Caco-2 (cell line): Measurements from ENCODE around the gene PSMD8. TPM values are rescaled to one million over a fixed set of nuclear protein-coding genes. Genes with fewer than 3 reads are reported as not detected.

Experiments used
- BruUV-seq: library from RNA; stranded (reverse); fragments of 400-500 nt; replicated peaks from 2 replicates; lab custom pipeline; 2021; lab: Mats Ljungman, UMichigan
- CTCF ChIA-PET: fragments of 300-600 bp; sonication (Branson Sonifier 250); formaldehyde crosslinking; loops from one replicate; lab custom pipeline; 2022; ENCODE audit warnings: antibody characterized with exemption; lab: Charles Lee
- POLR2A ChIA-PET: fragments of 300-600 bp; sonication (Branson Sonifier 250); formaldehyde crosslinking; loops from one replicate; lab custom pipeline; 2022; ENCODE audit warnings: antibody characterized with exemption; lab: Charles Lee
- DNase-seq, 2 experiments: peaks; one replicate each; pipeline versions ENCODE4 v3.0.0 to v3.0.0-alpha.2; 2020 to 2022
- H3K27me3 ChIP-seq: replicated peaks from 2 replicates; pipeline ENCODE4 v1.6.0; 2011; ENCODE audit warnings: low read length; ENCODE audit not compliant: control insufficient read depth, insufficient read depth
- H3K36me3 ChIP-seq: 2 replicates; pipeline ENCODE4 v1.5.1; 2011; ENCODE audit warnings: low read length; ENCODE audit not compliant: control insufficient read depth, insufficient read depth
- H3K4me1 ChIP-seq: fragments of 250-450 bp; sonication (Bioruptor Pico); 2 replicates; pipeline ENCODE4 v1.5.1; 2020; ENCODE audit warnings: mild to moderate bottlenecking
- H3K4me3 ChIP-seq: 2 replicates; pipeline ENCODE4 v1.5.1; 2011; ENCODE audit warnings: low read depth, mild to moderate bottlenecking, control low read depth, low read length
- H3K9me3 ChIP-seq: fragments of 250-450 bp; sonication (Bioruptor Pico); 2 replicates; pipeline ENCODE4 v1.5.1; 2020; ENCODE audit warnings: mild to moderate bottlenecking, moderate library complexity
- H3K27ac Mint-ChIP-seq: one replicate; pipeline ENCODE4 v1.8.0; 2022; ENCODE audit warnings: mixed read lengths; ENCODE audit not compliant: unreplicated experiment
- H3K27me3 Mint-ChIP-seq: one replicate; pipeline ENCODE4 v1.8.0; 2022; ENCODE audit warnings: mixed read lengths; ENCODE audit not compliant: insufficient read depth, unreplicated experiment
- H3K36me3 Mint-ChIP-seq: one replicate; pipeline ENCODE4 v1.8.0; 2022; ENCODE audit warnings: mild to moderate bottlenecking, mixed read lengths; ENCODE audit not compliant: insufficient read depth, unreplicated experiment
- H3K4me1 Mint-ChIP-seq: one replicate; pipeline ENCODE4 v1.8.0; 2022; ENCODE audit warnings: low read depth, mixed read lengths; ENCODE audit not compliant: unreplicated experiment
- H3K4me3 Mint-ChIP-seq: one replicate; pipeline ENCODE4 v1.8.0; 2022; ENCODE audit warnings: mild to moderate bottlenecking, moderate library complexity, mixed read lengths; ENCODE audit not compliant: unreplicated experiment
- H3K9me3 Mint-ChIP-seq: one replicate; pipeline ENCODE4 v1.8.0; 2022; ENCODE audit warnings: mixed read lengths; ENCODE audit not compliant: unreplicated experiment
- intact Hi-C: fragments of 100-400 bp; cut with micrococcal nuclease; formaldehyde crosslinking; loops from one replicate; pipeline ENCODE4 v1.10.0; 2022; ENCODE audit not compliant: unreplicated experiment
- total RNA-seq: library from RNA; stranded (reverse); gene quantifications from 2 replicates; pipeline ENCODE4 v1.2.3, GENCODE V29; 2022
- TF ChIP-seq, protein P1 (sequence below), 2 experiments: fragments of 200-600 bp in 1 of 2; IDR thresholded peaks; 1 replicate in 1 of 2; 2 replicates in 1 of 2; pipeline versions ENCODE4 v1.5.1 to v1.8.0; 2011 to 2022; ENCODE audit warnings: antibody characterized with exemption in 1 of 2, control low read depth in 1 of 2, inconsistent platforms in 1 of 2, low read depth in 1 of 2, low read length in 1 of 2, mild to moderate bottlenecking in 1 of 2, moderate library complexity in 1 of 2; ENCODE audit not compliant: insufficient read depth in 1 of 2, severe bottlenecking in 1 of 2, unreplicated experiment in 1 of 2

Gene PSMD8
- total RNA-seq, 1 experiment from 2014 or later = 264 TPM

GRCh38 chr19:38386300-38386970, 12.1 kb downstream of the PSMD8 start:
- Mint-ChIP-seq H3K27ac (no peak overlapping the region), H3K36me3 (peaks cover 56% of the 10 kb centered on the region), H3K27me3 (no peaks in the 10 kb centered on the region), H3K4me3 (no peak overlapping the region), H3K4me1 (peaks cover 13% of the 10 kb centered on the region), H3K9me3 (no peaks in the 10 kb centered on the region)
- H3K27me3 ChIP-seq = no peaks in the 10 kb centered on the region
- DNase-seq = no peak
- intact Hi-C loops = no loop called here
- H3K4me3 ChIP-seq = no peak overlapping the region
- ChIA-PET CTCF (interaction anchor here (1.7 kb wide), 1 partner anchor 12 kb away, joined by 19 read pairs; the partner anchor contains the start of gene PSMD8), POLR2A (no interaction called here)
- no TSS peak for BruUV-seq
- TF ChIP-seq, protein P1, sequence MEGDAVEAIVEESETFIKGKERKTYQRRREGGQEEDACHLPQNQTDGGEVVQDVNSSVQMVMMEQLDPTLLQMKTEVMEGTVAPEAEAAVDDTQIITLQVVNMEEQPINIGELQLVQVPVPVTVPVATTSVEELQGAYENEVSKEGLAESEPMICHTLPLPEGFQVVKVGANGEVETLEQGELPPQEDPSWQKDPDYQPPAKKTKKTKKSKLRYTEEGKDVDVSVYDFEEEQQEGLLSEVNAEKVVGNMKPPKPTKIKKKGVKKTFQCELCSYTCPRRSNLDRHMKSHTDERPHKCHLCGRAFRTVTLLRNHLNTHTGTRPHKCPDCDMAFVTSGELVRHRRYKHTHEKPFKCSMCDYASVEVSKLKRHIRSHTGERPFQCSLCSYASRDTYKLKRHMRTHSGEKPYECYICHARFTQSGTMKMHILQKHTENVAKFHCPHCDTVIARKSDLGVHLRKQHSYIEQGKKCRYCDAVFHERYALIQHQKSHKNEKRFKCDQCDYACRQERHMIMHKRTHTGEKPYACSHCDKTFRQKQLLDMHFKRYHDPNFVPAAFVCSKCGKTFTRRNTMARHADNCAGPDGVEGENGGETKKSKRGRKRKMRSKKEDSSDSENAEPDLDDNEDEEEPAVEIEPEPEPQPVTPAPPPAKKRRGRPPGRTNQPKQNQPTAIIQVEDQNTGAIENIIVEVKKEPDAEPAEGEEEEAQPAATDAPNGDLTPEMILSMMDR (IDR thresholded peaks at IDR 0.05; ENCODE audit: insufficient read depth in 1 of 2, low read depth in 1 of 2, low read length in 1 of 2, severe bottlenecking in 1 of 2, unreplicated experiment in 1 of 2) = no peak
- no peaks in the 10 kb centered on the region for H3K9me3 ChIP-seq
- H3K4me1 ChIP-seq = peaks cover 17% of the 10 kb centered on the region; the same call in 1 of the 2 replicates
- peaks cover 7% of the 10 kb centered on the region for H3K36me3 ChIP-seq

DNA sequence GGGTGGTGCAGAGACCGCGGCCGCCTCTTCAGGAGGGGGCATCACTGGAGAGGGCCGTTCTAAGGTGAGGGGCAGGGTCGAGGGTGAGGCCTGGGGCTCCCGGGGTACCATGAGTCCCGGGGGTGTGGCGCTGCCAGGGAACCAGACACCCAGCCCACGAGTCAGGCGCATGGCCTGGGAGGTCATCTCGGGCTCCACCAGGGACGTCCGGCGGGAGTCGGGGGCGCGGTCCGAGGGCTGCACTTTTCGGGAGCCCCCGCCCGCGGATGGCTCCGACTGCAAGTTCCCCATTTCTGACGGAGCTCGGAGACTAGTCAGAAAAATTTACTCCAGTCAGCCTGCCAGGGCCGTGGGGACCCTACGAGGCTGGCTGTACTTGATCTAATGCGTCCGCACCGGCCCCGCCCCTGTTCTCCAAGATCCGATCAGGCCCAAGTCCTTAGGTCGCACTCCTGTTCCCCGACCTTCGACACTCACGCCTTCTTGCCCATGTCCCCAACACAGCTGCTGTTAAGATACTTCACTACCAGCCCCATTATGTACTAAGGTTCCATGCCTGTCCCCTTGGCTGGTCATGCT, 12.7 kb downstream of the PSMD8 start:
- DNase-seq = no peak
- Mint-ChIP-seq H3K4me1 (peaks cover 13% of the 10 kb centered on the region), H3K27me3 (no peaks in the 10 kb centered on the region), H3K27ac (peak overlapping the region; percentile 43), H3K4me3 (peak overlapping the region; percentile 83), H3K36me3 (peaks cover 50% of the 10 kb centered on the region), H3K9me3 (no peaks in the 10 kb centered on the region)
- TF ChIP-seq, protein P1 (IDR thresholded peaks at IDR 0.05; ENCODE audit: insufficient read depth in 1 of 2, low read depth in 1 of 2, low read length in 1 of 2, severe bottlenecking in 1 of 2, unreplicated experiment in 1 of 2) = no peak
- H3K27me3 ChIP-seq = no peaks in the 10 kb centered on the region
- no TSS peak for BruUV-seq
- H3K4me3 ChIP-seq = peak overlapping the region; percentile 60
- intact Hi-C loops = loop anchor here (1.0 kb wide), 1 partner anchor 13 kb away; the partner anchor contains the start of gene PSMD8
- ChIA-PET CTCF (interaction anchor here (1.7 to 2.2 kb wide), 2 partner anchors 13 to 16 kb away, joined by 19 to 39 read pairs; partner anchors contain the start of genes FAM98C and PSMD8), POLR2A (interaction anchor here (1.2 to 2.1 kb wide), 4 partner anchors 13 to 513 kb away, joined by 3 to 26 read pairs (median 14); partner anchors contain the start of genes FAM98C, NFKBIB, PSMD8 and SPINT2)
- H3K4me1 ChIP-seq = peaks cover 18% of the 10 kb centered on the region; the same call in 1 of the 2 replicates
- no peaks in the 10 kb centered on the region for H3K9me3 ChIP-seq
- H3K36me3 ChIP-seq = peaks cover 7% of the 10 kb centered on the region
